Measurements from ENCODE around the gene SUOX.

SUOX gene

GRCh38 chr12:55996715-55997534 lies at the start of gene SUOX:
Gene SUOX (plus strand): TSS chr12:55997276. CDS start chr12:56002222, 4,946 bp downstream.
- DNase-seq, result peak; percentile 95

GRCh38 chr12:55955344-55955743 lies 41.7 kb upstream of the SUOX start:
- no peak for DNase-seq

- peak; percentile 83 for DNase-seq
Observed at GRCh38 chr12:55955800-55956508, 41.1 kb upstream of the SUOX start.

- no peak for DNase-seq
Observed at GRCh38 chr12:55957106-55957859, 39.8 kb upstream of the SUOX start.

GRCh38 chr12:55963760-55964159 lies 33.3 kb upstream of the SUOX start:
- no peak for DNase-seq

GRCh38 chr12:55965240-55965639 lies 31.8 kb upstream of the SUOX start:
- DNase-seq, result no peak

- no peak for DNase-seq
Observed at GRCh38 chr12:55965941-55966407, 31.1 kb upstream of the SUOX start, which contains the start of gene PMEL. Gene PMEL (minus strand): TSS chr12:55966042. CDS start chr12:55966011, 31 bp downstream.

GRCh38 chr12:55966408-55967281 lies 30.4 kb upstream of the SUOX start, which contains the start of gene CDK2:
Gene CDK2 (plus strand): TSS chr12:55966830. CDS start chr12:55967009, 179 bp downstream.
- DNase-seq, result peak; percentile 76

GRCh38 chr12:55969356-55969755 lies 27.7 kb upstream of the SUOX start:
- no peak for DNase-seq

- no peak for DNase-seq
Observed at GRCh38 chr12:55970775-55971174, 26.3 kb upstream of the SUOX start.

- peak; percentile 42 for DNase-seq
Observed at GRCh38 chr12:55972042-55972441, 25.0 kb upstream of the SUOX start.

GRCh38 chr12:55972456-55972855 lies 24.6 kb upstream of the SUOX start:
- DNase-seq, result no peak

- DNase-seq, result no peak
Observed at GRCh38 chr12:55972911-55973598, 24.0 kb upstream of the SUOX start.

- DNase-seq, result peak; percentile 100
Observed at GRCh38 chr12:55973599-55974307, 23.3 kb upstream of the SUOX start, which contains the start of gene RAB5B. Gene RAB5B (plus strand): TSS chr12:55974078. CDS start chr12:55986961, 12,883 bp downstream.

- DNase-seq, result peak; percentile 18
Observed at GRCh38 chr12:55974308-55974730, 22.8 kb upstream of the SUOX start.

- DNase-seq, result no peak
Observed at GRCh38 chr12:55978393-55978792, 18.7 kb upstream of the SUOX start.

- DNase-seq, result no peak
Observed at GRCh38 chr12:55979069-55979468, 18.0 kb upstream of the SUOX start.

GRCh38 chr12:55981882-55982281 lies 15.2 kb upstream of the SUOX start:
- DNase-seq, result peak; percentile 34

GRCh38 chr12:55982319-55982936 lies 14.6 kb upstream of the SUOX start:
- DNase-seq, result peak; percentile 87

- DNase-seq, result no peak
Observed at GRCh38 chr12:55983232-55983842, 13.7 kb upstream of the SUOX start.

Data from kidney glomerular epithelial cell (primary cell).